HG02571 (cell line): ENCODE results near the gene FGF12.

Experiments used
- ATAC-seq: cut with Tn5 transposase; IDR thresholded peaks from one replicate; pipeline ENCODE4 v1.9.1; 2021; ENCODE audit warnings: mild to moderate bottlenecking, moderate library complexity; ENCODE audit not compliant: unreplicated experiment

Gene FGF12

DNA sequence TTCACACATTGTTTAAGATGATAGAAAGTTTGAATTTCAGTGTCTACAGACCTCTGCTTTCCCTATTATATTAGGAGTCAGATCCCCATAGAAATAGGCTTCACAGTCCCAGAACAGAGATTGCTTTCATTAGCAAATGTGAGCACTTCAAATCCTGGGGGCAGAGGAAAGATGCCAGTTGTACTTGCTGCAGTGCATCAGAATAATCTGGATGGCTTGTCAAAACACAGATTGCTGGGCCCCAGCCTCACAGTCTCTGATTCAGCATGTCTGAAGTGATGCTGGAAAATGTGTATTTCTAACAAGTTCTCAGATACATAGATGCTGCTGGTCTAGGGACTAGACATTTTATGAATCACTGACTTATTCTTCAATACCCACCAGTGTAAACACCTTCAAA is 375.2 kb downstream of the FGF12 start:
- ATAC-seq: no peak

DNA sequence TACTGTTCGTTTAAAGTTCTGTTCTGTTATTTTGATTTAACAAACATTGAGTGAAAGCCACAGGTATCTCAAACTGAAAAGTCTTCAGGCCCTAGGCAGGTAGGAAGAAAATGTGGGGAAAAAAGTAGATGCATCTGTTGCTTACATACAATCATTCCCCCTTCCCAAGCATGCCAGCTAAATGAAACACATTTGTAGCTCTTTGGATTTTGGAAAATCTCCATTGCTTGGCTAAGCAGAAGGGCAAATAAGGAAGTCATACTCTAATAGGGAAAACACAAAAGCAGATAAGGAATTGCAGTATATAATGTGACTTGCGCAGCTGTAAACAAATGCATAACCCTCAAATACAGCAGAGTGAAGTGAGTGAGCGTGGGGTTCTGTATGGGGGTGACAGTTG is 375.9 kb downstream of the FGF12 start:
- ATAC-seq: no peak

DNA sequence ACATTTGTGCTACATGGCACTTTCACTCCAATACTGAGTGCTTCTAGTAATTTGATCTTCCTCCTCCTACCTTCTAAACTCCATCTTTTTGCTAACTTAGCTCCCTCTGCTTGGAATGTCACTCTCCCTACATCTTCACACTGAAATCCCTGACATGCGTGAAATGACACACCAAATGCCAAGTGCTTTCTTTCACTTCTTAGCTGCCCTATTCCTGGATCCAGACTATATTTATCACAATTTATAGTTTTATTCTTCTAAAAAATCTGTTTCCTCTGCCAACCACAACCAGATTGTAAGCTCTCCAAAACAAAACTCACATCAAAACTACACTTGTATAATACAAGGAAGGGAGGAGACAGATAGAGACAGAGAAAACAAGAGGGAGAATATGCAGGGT is 387.3 kb downstream of the FGF12 start:
- no peak for ATAC-seq

DNA sequence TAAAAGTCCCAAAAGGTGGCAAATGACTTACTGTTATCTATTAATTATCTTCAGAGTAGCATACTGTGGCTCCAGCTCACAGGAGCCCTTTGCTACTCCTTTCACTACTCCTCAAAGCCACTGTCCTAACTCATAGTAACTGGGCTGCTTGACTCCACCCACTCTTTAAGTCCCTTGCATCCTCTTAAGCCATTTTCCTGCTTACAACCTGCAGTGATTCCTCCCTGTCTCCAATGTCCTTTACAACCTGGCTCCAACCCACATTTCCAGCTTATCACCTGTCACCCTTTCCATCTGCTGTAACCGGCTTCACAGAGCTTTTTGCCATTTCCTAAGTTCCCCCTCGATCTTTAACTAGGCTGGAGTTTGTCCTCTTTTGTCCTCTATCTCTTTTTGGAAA is 388.1 kb downstream of the FGF12 start:
- ATAC-seq: no peak

DNA sequence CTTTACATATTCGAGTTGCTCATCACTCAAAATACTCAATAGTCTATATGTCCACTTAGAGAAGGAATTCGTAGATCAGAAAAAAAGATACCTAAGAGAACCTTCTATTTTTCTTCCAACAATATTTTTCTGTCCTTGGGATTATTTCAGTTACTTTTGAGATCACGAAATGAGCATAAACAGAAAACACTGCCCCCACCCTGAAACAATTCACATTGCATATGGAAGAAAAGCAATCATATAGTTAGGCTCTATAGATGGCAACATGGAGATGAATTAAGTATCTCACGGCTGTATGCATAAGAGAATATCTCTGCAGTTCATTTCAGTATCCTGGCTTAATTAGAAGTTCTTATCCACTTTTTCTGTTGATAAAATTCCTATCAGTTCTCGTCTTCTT is 391.1 kb downstream of the FGF12 start:
- no peak for ATAC-seq

DNA sequence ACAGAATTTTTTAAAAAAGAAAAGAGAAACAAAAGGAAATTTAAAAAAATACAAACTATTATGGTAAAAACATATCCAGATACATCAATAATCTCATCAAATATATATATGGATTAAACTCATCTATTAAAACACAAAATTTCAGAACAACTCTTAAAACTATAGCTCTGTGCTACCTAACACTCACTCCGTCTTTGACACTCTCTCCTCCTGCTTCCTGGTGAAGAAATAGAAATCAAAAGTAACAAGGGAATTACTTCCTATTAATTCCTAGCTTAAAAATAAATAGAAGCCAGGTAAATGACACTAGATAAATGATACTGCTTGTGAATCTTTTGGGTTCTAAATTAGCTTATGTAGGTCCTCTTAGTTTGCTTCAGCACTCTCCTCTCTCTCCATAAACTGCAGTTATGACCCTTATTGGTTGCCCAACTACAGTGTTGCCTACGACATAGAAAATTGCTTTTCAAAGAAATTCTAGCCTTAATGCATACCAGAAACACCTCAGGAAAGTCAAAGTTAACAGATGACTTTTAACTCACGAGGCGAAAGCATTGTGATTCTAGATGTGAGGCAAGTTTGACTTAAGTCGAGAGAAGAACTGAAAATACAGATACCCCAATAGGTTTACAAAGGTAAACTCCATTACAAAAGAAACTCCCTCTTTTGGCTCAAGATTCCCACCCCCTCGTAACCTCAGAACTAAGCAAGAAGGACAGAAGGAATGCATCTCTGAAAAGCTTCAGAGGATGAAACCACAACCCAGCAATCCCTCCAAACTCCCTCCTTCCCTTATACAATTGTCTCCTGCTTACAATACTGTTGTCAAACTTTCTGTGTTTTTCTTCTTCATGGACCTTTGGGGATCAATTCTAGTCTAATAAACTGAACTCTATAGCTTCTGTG is 394.7 kb downstream of the FGF12 start:
- no peak for ATAC-seq

DNA sequence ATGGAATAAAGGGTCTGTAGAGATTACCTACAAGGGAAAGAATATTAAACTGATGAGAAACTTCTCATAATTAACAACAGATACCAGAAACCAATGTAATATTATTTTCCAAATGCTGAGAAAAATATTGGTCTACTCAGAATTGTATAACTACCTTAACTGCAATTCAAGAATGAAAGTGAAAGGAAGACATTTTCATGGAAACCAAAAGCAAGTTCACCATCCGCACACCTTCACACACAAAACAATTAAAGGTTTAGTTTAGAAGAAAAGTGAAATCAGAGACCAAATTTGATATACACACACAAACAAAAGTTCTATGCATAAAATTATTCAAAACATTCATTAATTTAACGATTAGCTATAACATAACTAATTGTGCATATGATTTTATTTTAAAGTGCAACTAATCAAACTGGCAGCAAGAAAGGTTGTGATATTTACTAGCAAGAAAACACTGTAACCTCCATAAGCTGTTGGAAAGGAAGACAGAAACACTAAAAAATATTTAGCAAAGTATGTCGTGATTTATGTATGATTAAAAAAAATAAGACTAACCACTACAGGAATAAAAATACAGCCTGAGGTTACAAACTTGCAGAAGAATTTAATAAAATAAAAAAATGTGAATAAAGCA is 395.5 kb downstream of the FGF12 start:
- ATAC-seq: peak; percentile 59

DNA sequence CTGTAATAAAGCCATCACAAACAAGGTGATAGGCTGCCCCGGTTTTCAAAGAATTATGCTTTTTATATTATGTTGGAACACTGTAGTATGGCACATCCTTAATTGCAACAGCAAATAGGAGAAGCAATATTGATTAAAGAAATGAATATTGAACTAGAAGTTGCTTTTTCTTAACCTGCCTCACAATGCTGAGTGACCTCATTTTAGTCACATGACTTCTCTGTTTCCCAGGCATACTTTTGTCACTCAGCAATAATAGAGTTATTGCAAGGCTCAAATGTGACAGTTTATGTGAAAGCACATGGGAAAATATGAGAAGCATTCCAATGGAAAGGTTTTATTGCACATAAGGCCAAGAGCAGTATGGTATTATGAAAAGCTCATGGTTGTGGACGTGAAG is 400.7 kb downstream of the FGF12 start:
- ATAC-seq: no peak

DNA sequence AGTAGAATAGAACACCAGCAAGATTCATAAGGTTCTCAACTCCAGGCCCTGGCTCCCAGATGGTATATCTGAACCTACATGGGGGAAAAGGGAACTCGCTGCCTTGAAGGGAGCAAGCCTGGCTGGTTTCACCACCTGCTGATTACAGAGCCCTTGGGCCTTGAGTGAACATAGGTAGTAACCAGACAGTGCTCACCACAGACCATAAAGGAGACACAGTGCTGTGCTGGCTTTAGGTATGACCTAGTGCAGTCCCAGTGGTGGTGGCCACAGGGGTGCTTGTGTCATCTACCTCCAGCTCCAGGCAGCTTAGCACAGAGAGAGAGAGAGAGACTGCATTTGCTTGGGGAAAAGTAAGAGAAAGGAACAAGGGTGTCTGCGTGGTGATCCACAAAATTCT is 409.8 kb downstream of the FGF12 start:
- ATAC-seq: no peak

DNA sequence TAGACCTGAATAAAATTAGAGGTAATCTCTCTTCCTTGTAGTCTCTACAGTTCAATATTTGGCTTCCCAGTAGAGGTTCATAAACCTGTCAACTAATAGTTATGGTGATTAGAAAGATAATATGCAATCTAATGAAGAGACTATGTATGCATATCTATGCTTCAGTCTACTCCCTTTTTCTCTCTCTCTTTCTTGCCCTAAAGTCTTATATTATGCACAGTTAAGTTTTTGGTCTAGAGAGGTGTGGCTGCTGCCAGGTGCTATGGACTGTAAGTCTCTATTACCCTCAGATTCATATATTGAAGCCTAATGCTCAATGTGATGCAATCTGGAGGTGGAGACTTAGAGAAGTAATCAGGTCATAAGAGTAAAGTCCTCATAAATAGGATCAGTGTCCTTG is 413.7 kb downstream of the FGF12 start:
- no peak for ATAC-seq

DNA sequence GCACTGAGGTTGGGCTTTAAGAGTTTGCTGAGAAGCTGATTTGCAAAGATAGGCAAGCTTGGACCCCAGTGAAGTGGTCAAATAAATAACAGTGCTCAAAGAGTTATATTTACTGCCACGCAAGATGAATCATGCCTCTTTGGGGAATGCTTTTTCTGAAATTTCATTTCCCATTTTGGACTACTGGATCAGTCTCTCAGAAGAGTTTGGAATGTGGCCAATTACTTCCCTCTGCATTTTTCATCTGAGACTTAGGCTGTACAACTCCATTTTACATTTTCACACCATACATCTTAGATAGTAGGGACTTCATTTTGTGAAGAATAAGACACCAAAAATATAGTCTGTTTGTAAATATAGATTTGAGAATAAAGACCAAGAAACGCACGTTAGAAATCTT is 419.7 kb downstream of the FGF12 start:
- no peak for ATAC-seq

DNA sequence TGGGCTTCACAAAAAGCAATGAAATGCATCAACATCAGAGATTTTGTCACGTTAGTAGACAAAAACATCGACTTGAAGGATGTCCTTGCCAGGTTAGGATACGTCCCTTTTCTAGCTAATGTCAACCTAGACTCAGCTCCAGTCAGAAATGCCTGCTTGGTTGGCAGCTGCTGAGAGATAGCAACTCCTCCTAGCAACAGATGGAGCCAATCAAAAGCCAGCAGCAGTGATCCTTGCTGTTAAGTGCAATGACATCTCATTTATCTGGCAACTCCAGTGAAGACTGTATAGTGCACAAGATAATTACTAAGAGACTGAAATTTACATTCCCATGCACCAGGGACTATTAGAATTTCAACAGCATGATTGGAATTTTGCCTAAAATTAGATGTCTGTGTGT is 424.1 kb downstream of the FGF12 start:
- ATAC-seq: no peak

DNA sequence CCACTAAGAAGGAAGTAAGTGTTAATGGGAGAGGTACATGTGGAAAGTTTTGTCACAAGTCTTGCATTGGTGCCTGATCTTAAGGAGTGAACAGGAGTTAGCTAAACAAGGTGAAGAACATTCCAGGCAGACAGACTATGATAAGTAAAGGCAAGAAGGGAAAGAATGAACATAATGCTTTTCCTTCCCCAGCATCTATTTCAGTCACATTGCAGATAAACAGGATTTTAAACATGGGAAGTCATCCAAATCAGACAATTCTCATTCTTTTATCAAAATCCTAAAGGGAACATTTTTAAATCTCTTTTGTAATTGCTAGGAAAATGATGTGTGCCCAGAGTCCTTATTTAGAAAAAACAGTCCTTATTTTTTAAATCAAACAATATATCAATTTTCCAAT is 424.6 kb downstream of the FGF12 start:
- no peak for ATAC-seq

DNA sequence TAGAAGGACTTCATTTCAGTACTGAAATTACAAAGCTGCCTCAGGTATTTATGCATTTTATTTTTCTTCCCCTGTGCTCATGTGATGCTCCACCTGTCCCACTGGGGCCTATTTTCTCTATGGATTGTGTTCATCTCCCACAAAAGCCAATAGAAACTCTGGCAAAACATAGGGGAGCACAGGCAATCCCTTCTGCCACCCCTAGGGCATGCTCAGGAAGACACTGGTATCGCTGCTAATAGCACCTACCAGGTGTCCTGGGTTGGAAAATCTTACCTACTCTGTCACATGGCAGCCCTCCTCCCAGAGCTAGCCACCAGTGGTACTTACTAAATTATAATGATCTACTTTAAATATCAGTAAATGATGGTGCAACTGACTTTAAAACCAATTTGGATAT is 427.4 kb downstream of the FGF12 start:
- ATAC-seq: no peak

DNA sequence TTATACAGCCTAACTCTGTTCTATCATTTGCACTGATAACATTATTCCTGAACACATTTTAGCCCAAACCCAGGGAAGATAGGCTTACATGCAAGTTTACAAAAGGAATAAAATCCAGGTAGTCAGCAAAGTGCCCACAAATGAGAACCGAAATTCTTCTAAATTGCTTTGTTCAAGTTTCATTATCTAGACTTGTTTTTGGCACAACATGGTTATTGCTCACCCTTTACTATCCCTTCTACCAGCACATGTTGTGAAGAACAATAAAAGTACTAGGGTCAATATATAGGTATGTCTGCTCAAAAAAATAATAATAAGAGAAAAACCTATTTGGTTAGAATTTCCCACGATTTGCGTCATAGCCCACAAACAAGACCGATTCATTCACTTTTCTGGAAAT is 430.5 kb downstream of the FGF12 start:
- no peak for ATAC-seq

DNA sequence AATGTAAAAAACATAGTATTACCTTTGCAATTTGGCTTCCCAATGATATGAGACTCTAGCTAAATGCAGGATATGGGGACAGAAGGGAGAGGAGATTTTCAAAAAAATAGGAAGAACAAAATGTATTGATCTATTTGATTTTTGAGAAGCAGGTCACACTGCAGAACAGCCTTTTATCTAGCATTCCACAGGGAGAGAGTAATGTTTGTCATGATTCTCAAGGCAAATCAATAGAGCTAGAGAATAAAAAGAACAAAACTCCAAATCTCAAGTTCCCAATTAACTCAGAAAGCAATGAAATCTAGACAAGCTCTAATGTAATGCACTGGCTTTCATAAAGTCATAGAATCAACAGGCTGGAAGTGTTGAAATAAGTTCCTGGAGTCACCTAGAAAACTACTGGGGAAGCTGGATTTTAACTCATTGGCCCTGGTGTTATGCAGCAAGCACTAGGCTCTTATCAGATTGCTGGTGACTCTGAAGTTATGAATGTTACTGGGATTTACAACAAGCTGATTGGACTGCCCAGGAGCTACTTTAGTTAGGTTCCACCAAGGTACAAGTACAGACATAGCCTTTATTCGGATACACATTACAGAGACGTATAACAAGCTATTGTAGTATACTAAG is 442.8 kb downstream of the FGF12 start:
- ATAC-seq: no peak

DNA sequence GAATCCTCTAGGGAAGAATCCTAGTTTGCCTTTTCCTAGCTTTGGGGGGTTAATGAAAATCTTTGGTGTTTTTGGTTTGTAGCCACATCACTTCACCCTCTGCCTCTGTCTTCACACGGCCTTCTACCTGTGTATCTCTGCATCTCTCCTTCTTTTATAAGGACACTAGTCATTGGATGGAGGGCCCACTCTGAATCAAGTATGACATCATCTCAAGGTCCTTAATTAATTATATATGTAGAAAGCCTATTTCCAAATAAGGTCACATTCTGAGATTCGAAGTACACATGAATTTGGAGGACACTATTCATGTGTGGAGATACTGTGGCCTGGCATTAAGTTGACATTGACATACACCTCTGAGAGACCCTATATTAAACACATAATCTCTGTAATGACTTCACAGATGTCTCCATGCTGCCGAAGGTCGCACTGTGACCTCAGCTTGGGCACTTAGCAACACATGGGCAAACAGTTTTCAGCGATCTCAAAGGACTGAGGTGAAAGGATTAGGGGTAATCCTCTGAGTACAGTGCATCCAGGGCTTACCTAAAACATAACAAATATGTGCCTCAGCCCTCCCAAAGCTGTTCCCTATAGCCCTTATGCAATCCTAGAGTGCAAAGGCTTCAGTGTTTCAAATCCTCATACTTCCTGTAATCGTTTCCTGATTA is 446.0 kb downstream of the FGF12 start:
- ATAC-seq: no peak

DNA sequence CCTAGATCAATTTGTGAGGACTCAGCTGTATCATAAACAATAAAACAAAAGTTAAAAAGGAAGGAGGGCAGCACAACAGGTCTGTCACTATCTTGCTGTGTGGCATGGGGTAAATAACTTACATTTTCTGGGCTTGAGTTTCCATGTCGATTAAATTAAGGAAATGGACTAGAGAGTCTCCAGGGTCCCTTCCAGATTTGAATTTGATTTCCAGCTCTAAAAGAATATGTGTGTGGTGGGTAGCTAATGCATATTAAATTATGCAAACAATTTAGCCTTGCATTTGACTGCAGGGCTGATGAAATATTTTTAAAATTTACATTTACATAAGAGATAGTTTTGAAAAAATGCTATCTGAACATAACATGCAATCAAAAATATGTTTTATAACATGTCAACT is 447.7 kb downstream of the FGF12 start:
- ATAC-seq: no peak

DNA sequence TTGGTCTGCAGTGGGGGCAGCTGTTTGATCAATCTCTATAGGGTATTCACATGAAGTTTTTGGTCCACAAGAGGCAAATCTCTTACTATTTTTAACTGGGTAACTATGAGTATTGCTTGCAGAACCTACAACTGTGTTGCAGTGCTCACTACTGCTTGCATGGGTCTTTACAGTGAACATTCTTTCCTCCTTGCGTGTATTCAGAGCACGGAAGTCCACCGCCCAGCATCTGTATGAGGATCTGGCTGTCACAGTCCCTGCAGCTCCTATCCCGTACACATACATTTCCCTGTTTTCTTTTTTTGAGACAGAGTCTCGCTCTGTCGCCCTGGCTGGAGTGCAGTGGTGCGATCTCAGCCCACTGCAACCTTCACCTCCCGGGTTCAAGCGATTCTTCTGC is 449.9 kb downstream of the FGF12 start:
- no peak for ATAC-seq

DNA sequence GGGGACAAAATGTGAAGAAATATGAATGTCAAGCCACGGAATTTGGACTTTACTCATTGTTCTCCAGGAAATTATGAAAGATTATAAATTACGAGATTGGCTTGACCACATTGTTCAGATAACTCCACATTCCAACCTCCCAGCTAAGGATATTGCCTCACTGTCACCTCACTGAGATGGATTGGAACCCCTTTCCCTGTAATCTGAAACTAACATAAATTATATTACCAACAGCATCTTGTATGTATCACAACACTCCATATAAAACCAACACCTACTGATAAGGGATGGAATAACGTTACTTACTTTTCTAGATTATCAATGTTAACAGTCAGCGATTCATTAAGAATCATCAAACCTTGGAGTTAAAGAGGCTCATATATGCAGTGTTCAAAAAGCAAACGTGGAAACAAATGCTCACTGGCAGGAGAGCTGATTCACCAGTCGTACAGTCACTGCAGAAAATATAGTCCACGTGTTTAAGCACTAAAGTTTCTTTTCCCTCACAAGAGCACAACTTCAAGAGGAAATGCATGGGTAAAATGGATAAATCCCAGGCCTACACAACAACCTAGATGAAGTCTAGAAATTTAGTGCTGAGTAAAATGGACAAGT is 451.5 kb downstream of the FGF12 start:
- ATAC-seq: no peak

DNA sequence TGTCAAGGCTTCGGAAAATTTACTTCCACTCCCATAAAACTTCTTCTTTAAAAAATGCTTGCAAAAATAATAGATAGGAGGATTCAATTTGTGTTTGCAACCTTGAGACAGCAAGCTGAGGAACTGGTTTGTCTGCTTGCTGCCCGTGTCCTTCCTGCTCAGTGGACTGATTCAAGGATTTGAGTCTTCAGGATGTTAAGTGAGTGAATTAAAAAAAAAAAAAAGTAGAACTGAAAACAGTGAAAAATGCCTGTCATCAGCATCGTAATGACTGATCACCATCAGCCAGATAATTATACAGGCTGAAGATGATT is 453.7 kb downstream of the FGF12 start:
- no peak for ATAC-seq
